ENCODE measurements around the gene CCNDBP1. TPM values are rescaled to one million over a fixed set of nuclear protein-coding genes. Genes with fewer than 3 reads are reported as not detected.
A peak's percentile ranks its signal among the peaks of the same experiment; 100 is the strongest.
"Not testable (repeated sequence)": the region's sequence is repeated elsewhere in the genome, so short reads cannot be mapped to it uniquely, and the experiment has no call there.

The CCNDBP1 gene
- total RNA-seq, 2 donors from 2014 or later, result 45.1 to 50.0 TPM

- ATAC-seq (no peak), DNase-seq (no peak)
- intact Hi-C loops (cut with DNase I), result loop anchor here in 1 of 2 donors (1.0 kb wide), 1 partner anchor 17 kb away; no protein-coding TSS in a partner anchor
Observed at GRCh38 chr15:43187544-43188155, 2.4 kb downstream of the CCNDBP1 start.

- ATAC-seq (no peak), DNase-seq (no peak)
- intact Hi-C loops (cut with DNase I), result no loop called here
Observed at GRCh38 chr15:43189296-43189695, 4.1 kb downstream of the CCNDBP1 start.

- DNase-seq (peak; percentile 79), ATAC-seq (peak in 1 of 2 donors; percentile 36)
- intact Hi-C loops (cut with DNase I), result no loop called here
Observed at GRCh38 chr15:43190178-43190577, 5.0 kb downstream of the CCNDBP1 start.

GRCh38 chr15:43193710-43194109 is 8.5 kb downstream of the CCNDBP1 start:
- intact Hi-C loops (cut with DNase I), result no loop called here
- no peak for DNase-seq
- ATAC-seq, result no peak

GRCh38 chr15:43194795-43195194 is 9.6 kb downstream of the CCNDBP1 start:
- ATAC-seq (no peak), DNase-seq (no peak)
- intact Hi-C loops (cut with DNase I), result no loop called here

- DNase-seq (no peak), ATAC-seq (no peak)
- intact Hi-C loops (cut with DNase I), result no loop called here
Observed at GRCh38 chr15:43196760-43197548, 11.8 kb downstream of the CCNDBP1 start.

GRCh38 chr15:43197773-43198172 is 12.6 kb downstream of the CCNDBP1 start:
- DNase-seq; intact Hi-C loops (cut with DNase I); ATAC-seq: not testable (repeated sequence)

- ATAC-seq; DNase-seq; intact Hi-C loops (cut with DNase I): not testable (repeated sequence)
Observed at GRCh38 chr15:43198556-43198955, 13.4 kb downstream of the CCNDBP1 start.

GRCh38 chr15:43198992-43199391 is 13.8 kb downstream of the CCNDBP1 start:
- intact Hi-C loops (cut with DNase I), result no loop called here
- ATAC-seq, result no peak
- no peak for DNase-seq

GRCh38 chr15:43199945-43200488 is 14.8 kb downstream of the CCNDBP1 start:
- no peak for ATAC-seq
- intact Hi-C loops (cut with DNase I), result no loop called here
- no peak for DNase-seq

GRCh38 chr15:43204016-43204901 is 19.1 kb downstream of the CCNDBP1 start:
- DNase-seq, result peak; percentile 65
- peak; percentile 64 to 73 for ATAC-seq
- intact Hi-C loops (cut with DNase I), result loop anchor here in 1 of 2 donors (1.0 kb wide), 1 partner anchor 17 kb away; no protein-coding TSS in a partner anchor

GRCh38 chr15:43206054-43206453 is 20.9 kb downstream of the CCNDBP1 start:
- no peak for DNase-seq
- intact Hi-C loops (cut with DNase I), result no loop called here
- ATAC-seq, result no peak

GRCh38 chr15:43207024-43207423 is 21.8 kb downstream of the CCNDBP1 start:
- intact Hi-C loops (cut with DNase I), result no loop called here
- ATAC-seq (no peak), DNase-seq (no peak)

GRCh38 chr15:43208052-43209002 is 23.1 kb downstream of the CCNDBP1 start:
- intact Hi-C loops (cut with DNase I), result no loop called here
- no peak for DNase-seq
- no peak for ATAC-seq

- DNase-seq, result no peak
- no peak for ATAC-seq
- intact Hi-C loops (cut with DNase I), result no loop called here
Observed at GRCh38 chr15:43209059-43209824, 24.0 kb downstream of the CCNDBP1 start.

GRCh38 chr15:43210172-43210745 is 25.1 kb downstream of the CCNDBP1 start:
- intact Hi-C loops (cut with DNase I), result no loop called here
- DNase-seq (no peak), ATAC-seq (no peak)

GRCh38 chr15:43210807-43211206 is 25.6 kb downstream of the CCNDBP1 start:
- intact Hi-C loops (cut with DNase I), result no loop called here
- ATAC-seq (no peak), DNase-seq (no peak)
